ENCODE measurements around the gene CLN3.
"Not testable (repeated sequence)": the region's sequence is repeated elsewhere in the genome, so short reads cannot be mapped to it uniquely, and the experiment has no call there.

The CLN3 gene

DNA sequence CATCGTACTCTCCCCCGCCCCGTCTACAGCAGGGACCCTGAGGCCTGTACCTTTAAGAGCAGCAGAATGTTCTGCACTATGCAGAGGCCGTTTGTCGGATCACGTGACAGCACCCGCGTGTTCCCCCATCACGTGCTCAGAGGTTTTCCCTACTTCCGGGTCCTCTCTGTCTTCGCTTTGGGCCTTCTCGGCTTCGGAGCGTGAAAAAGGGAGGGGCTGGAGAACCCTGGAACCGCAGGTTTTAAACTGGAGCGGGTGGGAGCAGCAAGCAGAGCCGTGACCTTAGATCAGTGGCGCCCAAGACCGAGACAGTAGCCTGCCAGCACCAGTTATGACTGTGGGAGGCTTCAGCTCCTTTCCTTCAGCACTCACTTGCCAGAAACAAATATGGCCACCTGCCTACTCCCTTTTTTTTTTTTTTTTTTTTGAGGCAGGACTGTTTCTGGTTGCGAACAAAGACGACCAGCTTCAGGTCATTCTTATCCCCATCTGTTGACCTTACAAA lies at the start of gene CLN3:
TSS of gene CLN3 (minus strand) at position 105 of the 505 bp plus-strand sequence. CDS start 315 bp downstream, outside the sequence.
- DNase-seq (ENCODE audit: low read depth), result peak; percentile 83

GRCh38 chr16:28540346-28540745 lies 48.5 kb upstream of the CLN3 start:
- no peak for DNase-seq (ENCODE audit: low read depth)

- DNase-seq (ENCODE audit: low read depth), result no peak
Observed at GRCh38 chr16:28538733-28539596, 47.1 kb upstream of the CLN3 start, which contains the start of gene NUPR1. TSS of gene NUPR1 (minus strand) at chr16:28538974. CDS start at chr16:28538907, 67 bp downstream.

- no peak for DNase-seq (ENCODE audit: low read depth)
Observed at GRCh38 chr16:28537964-28538732, 46.3 kb upstream of the CLN3 start.

- DNase-seq (ENCODE audit: low read depth), result no peak
Observed at GRCh38 chr16:28537076-28537475, 45.2 kb upstream of the CLN3 start.

- DNase-seq (ENCODE audit: low read depth), result no peak
Observed at GRCh38 chr16:28534542-28535373, 42.9 kb upstream of the CLN3 start.

DNA sequence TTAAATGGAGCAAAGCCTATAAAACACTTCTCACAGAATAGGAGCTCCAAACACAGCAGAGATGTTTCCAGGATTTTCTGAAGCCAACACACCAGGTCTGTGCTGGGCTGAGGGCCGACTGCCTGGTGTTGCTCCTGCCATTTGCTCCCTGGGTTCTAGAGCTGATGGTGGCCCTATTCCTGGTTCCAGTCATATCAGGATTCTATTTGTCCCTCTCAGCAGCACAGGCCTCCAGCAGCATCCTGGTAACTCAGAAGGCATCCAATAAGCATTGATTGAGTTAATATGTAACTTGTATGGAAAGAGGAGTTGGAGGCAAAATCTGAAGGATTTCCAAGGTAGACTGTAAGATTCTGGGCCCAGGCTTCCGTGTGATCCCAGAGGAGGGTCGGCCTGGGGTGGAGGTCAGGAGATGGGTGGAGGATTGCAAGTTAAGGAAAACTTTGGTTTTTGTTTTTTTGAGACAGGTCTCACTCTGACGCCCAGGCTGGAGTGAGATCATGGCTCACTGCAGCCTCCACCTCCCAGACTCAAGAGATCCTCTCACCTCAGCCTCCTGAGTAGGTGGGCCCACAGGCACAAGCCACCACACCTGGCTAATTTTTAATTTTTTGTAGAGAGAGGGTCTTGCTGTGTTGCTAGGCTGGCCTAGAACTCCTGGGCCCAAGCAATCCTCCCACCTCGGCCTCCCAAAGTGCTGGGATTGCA lies 41.2 kb upstream of the CLN3 start:
- DNase-seq (ENCODE audit: low read depth), result no peak

DNA sequence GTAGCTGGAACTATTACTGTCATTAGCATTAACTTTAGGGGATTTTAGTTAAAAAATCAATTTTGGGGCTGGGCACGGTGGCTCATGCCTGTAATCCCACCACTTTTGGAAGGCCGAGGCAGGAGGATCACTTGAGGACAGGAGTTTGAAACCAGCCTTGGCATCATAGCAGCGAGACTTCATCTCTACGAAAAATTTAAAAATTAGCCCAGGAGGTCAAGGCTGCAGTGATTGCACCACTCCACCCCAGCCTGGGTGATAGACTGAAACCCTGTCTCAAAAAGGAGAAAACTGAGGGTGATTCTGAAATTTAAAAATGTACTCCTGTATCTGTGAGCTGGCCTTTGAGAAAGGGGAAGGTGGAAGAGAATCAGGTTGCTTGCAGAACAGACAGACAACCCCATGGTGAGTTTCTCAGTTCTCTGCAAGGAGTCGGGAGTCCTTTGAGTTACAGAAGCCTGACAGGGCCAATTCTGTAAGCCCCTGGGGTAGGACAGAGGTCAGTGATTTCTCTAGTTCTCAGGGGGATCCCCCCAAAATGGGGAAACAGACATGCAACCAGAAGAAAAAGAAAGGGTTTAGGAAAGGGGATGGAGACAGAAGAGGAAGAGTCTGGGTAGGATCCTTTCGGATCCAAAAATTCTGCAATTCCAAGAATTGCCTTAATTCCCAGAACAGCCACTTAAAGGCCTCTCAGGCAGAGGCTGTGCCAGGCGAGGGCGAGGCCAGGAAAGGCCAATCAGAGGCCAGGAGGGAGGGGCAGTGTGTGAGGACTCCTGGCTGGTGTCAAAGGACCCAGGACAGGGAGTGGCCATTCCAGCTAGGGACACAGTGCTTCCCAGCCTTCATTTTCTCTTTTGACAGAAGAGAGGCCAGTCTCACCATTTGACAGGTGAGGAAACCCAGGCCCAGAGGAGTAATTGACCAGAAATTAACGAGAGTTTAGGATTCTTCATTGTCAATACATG lies 40.2 kb upstream of the CLN3 start:
- no peak for DNase-seq (ENCODE audit: low read depth)

- no peak for DNase-seq (ENCODE audit: low read depth)
Observed at GRCh38 chr16:28529124-28529523, 37.2 kb upstream of the CLN3 start.

DNA sequence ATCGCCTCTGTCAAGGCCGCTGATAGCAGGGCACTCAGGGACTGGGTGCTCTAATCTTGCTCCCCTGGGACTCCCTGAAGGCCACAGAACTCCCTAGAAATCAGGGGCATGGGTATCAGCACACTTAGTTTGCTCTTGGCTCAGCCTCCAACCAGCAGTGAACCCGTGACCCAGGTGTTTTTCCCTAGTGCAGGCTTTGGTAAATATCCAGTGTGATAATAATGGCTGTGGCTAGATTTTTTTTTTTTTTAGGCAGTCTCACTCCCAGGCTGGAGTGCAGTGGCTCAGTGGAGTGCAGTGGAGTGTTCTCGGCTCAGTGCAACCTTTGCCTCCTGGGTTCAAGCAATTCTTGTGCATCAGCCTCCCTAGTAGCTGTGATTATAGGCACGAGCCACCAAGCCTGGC lies 36.6 kb upstream of the CLN3 start:
- no peak for DNase-seq (ENCODE audit: low read depth)

- no peak for DNase-seq (ENCODE audit: low read depth)
Observed at GRCh38 chr16:28527985-28528384, 36.1 kb upstream of the CLN3 start.

DNA sequence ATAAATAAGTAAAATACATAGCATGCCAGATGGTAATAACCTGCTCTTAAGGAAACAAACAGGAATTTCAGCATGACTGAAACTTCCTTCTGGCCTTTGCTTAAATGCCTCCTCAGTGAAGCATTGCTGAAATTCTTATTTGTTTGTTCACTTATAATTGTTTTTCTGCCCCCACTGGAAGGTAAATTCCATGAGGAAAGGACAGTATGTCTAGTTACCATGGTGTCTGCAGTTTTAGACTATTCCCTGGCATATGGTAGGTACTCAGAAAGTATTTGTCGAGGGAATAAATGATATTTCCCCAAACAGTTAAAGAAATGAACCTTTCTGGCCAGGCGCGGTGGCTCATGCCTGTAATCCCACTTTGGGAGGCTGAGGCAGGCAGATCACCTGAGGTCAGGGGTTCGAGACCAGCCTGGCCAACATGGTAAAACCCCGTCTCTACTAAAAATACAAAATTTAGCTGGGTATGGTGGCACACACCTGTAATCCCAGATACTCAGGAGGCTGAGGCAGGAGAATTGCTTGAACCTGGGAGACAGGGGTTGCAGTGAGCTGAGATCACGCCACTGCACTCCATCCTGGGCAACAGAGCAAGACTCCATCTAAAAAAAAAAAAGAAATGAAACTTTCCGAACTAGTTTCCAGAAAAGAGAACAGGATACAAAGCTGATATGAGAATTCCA lies 35.4 kb upstream of the CLN3 start:
- DNase-seq (ENCODE audit: low read depth), result not testable (repeated sequence)

- no peak for DNase-seq (ENCODE audit: low read depth)
Observed at GRCh38 chr16:28526201-28527099, 34.6 kb upstream of the CLN3 start.

GRCh38 chr16:28524681-28525171 lies 32.9 kb upstream of the CLN3 start:
- DNase-seq (ENCODE audit: low read depth), result no peak

GRCh38 chr16:28522792-28523191 lies 30.9 kb upstream of the CLN3 start:
- DNase-seq (ENCODE audit: low read depth), result no peak

DNA sequence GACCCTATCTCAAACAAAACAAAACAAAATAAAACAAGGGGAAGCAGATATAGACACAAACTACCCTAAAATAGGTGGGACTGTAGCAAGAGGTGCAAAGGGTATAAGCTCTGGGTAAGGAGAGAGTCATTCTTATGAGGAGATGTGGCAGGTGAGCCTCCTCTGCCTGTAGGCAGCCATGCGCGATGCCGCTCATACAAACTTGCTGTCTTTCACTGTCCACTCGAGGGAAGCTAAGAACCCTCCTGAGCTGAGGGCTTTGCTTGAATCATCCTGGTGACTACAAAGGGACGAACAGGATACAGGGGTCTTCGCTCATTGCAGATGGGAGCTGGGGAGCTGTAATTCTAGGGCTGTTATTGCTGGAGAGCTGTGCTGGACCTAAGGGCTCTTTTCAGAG lies 29.6 kb upstream of the CLN3 start:
- DNase-seq (ENCODE audit: low read depth), result no peak

GRCh38 chr16:28520672-28521071 lies 28.8 kb upstream of the CLN3 start:
- DNase-seq (ENCODE audit: low read depth), result no peak

GRCh38 chr16:28514246-28514645 lies 22.4 kb upstream of the CLN3 start:
- DNase-seq (ENCODE audit: low read depth), result no peak

All from T-helper 22 cell (primary cell).